ENCODE measurements around the gene CSNK1E.

CSNK1E gene

DNA sequence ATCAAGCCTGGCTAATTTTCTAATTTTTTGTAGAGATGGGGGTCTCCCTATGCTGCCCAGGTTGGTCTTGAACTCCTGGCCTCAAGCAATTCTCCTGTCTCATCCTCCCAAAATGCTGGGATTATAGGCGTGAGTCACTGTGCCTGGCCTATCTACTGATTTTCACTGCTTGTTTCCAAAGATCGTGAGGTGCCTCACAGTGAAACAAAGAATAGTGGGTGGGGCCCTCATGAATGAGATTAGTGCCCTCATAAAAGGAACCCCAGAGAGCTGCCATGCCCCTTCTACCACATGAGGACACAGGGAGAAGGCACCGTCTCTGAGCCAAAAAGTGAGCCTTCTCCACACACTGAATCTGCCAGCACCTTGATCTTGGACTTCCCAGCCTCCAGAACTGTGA lies 67.9 kb downstream of the CSNK1E start:
- TF ChIP-seq EZH2phosphoT487 (IDR thresholded peaks at IDR 0.05; ENCODE audit: borderline replicate concordance), result no peak
- H3K9me3 ChIP-seq (ENCODE audit: insufficient read depth, low read depth, low read length), result no peaks in the 10 kb centered on the region

GRCh38 chr22:38248280-38248679 lies 69.0 kb downstream of the CSNK1E start:
- Histone ChIP-seq H4K20me1 (ENCODE audit: insufficient read depth, low read length, poor library complexity, severe bottlenecking) (no peaks in the 10 kb centered on the region), H3K79me2 (ENCODE audit: insufficient read depth, low read length) (no peaks in the 10 kb centered on the region), H3F3A (ENCODE audit: low read depth) (no peaks in the 10 kb centered on the region), H3K36me3 (ENCODE audit: insufficient read depth, low read length) (peaks cover 15% of the 10 kb centered on the region; the same call in 1 of the 2 replicates), H3K9me3 (ENCODE audit: insufficient read depth, low read depth, low read length) (no peaks in the 10 kb centered on the region), H3K9ac (ENCODE audit: low read depth, low read length, poor library complexity, severe bottlenecking) (no peak overlapping the region), H3K4me2 (ENCODE audit: low read depth, low read length, poor library complexity, severe bottlenecking) (no peak overlapping the region), H3K9me2 (replicated peaks; ENCODE audit: low read depth, low read length) (no peaks in the 10 kb centered on the region), H3K27me3 (ENCODE audit: insufficient read depth, low read length, poor library complexity, severe bottlenecking) (no peaks in the 10 kb centered on the region), H3K4me1 (ENCODE audit: insufficient read depth, low read length, poor library complexity, severe bottlenecking) (no peaks in the 10 kb centered on the region), H2AFZ (ENCODE audit: low read length) (no peak overlapping the region), H3K4me3 (ENCODE audit: low read length, poor library complexity, severe bottlenecking) (no peak overlapping the region)
- TF ChIP-seq EZH2phosphoT487 (IDR thresholded peaks at IDR 0.05; ENCODE audit: borderline replicate concordance), result no peak
- TF ChIP-seq, protein P1, sequence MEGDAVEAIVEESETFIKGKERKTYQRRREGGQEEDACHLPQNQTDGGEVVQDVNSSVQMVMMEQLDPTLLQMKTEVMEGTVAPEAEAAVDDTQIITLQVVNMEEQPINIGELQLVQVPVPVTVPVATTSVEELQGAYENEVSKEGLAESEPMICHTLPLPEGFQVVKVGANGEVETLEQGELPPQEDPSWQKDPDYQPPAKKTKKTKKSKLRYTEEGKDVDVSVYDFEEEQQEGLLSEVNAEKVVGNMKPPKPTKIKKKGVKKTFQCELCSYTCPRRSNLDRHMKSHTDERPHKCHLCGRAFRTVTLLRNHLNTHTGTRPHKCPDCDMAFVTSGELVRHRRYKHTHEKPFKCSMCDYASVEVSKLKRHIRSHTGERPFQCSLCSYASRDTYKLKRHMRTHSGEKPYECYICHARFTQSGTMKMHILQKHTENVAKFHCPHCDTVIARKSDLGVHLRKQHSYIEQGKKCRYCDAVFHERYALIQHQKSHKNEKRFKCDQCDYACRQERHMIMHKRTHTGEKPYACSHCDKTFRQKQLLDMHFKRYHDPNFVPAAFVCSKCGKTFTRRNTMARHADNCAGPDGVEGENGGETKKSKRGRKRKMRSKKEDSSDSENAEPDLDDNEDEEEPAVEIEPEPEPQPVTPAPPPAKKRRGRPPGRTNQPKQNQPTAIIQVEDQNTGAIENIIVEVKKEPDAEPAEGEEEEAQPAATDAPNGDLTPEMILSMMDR (conservative IDR thresholded peaks at IDR 0.05; ENCODE audit: low read length), result no peak

More for the DNA sequence above, 67.9 kb downstream of the CSNK1E start:
- Histone ChIP-seq H3K4me3 (ENCODE audit: low read length, poor library complexity, severe bottlenecking) (no peak overlapping the region), H3K27me3 (ENCODE audit: insufficient read depth, low read length, poor library complexity, severe bottlenecking) (no peaks in the 10 kb centered on the region), H3K36me3 (ENCODE audit: insufficient read depth, low read length) (peaks cover 8% of the 10 kb centered on the region; the same call in 1 of the 2 replicates), H3K4me2 (ENCODE audit: low read depth, low read length, poor library complexity, severe bottlenecking) (no peak overlapping the region), H3K9ac (ENCODE audit: low read depth, low read length, poor library complexity, severe bottlenecking) (no peak overlapping the region), H3K9me2 (replicated peaks; ENCODE audit: low read depth, low read length) (no peaks in the 10 kb centered on the region), H3K79me2 (ENCODE audit: insufficient read depth, low read length) (no peaks in the 10 kb centered on the region), H3F3A (ENCODE audit: low read depth) (no peaks in the 10 kb centered on the region), H2AFZ (ENCODE audit: low read length) (no peak overlapping the region), H4K20me1 (ENCODE audit: insufficient read depth, low read length, poor library complexity, severe bottlenecking) (no peaks in the 10 kb centered on the region), H3K4me1 (ENCODE audit: insufficient read depth, low read length, poor library complexity, severe bottlenecking) (no peaks in the 10 kb centered on the region)

GRCh38 chr22:38247713-38248112 lies 69.5 kb downstream of the CSNK1E start:
- Histone ChIP-seq H3K9me2 (replicated peaks; ENCODE audit: low read depth, low read length) (no peaks in the 10 kb centered on the region), H3K79me2 (ENCODE audit: insufficient read depth, low read length) (no peaks in the 10 kb centered on the region), H3K4me3 (ENCODE audit: low read length, poor library complexity, severe bottlenecking) (no peak overlapping the region), H3K27me3 (ENCODE audit: insufficient read depth, low read length, poor library complexity, severe bottlenecking) (no peaks in the 10 kb centered on the region), H3K4me1 (ENCODE audit: insufficient read depth, low read length, poor library complexity, severe bottlenecking) (no peaks in the 10 kb centered on the region), H4K20me1 (ENCODE audit: insufficient read depth, low read length, poor library complexity, severe bottlenecking) (no peaks in the 10 kb centered on the region), H3K36me3 (ENCODE audit: insufficient read depth, low read length) (peaks cover 15% of the 10 kb centered on the region; the same call in 1 of the 2 replicates), H3F3A (ENCODE audit: low read depth) (no peaks in the 10 kb centered on the region), H2AFZ (ENCODE audit: low read length) (no peak overlapping the region), H3K4me2 (ENCODE audit: low read depth, low read length, poor library complexity, severe bottlenecking) (no peak overlapping the region), H3K9me3 (ENCODE audit: insufficient read depth, low read depth, low read length) (no peaks in the 10 kb centered on the region), H3K9ac (ENCODE audit: low read depth, low read length, poor library complexity, severe bottlenecking) (no peak overlapping the region)
- TF ChIP-seq, protein P1 (conservative IDR thresholded peaks at IDR 0.05; ENCODE audit: low read length), result no peak
- TF ChIP-seq EZH2phosphoT487 (IDR thresholded peaks at IDR 0.05; ENCODE audit: borderline replicate concordance), result no peak

DNA sequence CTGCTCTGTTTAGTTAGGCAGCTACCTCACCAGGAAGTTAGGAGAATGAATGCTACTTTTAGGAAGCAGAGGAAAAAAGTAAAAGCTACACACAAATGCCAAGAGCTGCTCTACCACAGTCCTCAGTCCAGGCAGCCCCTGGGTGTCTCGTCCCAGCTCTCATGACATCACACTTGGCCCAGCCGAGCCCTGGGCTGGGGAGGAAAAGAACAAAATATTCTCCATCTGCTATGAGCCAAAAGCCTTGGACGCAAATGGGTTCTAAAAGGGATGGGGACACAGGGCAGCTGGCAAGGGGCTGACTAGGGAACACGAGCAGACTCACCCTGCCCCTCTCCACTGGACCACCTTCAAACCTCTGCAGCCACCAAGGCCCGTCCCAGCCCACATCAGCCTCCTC lies 70.5 kb downstream of the CSNK1E start:
- Histone ChIP-seq H2AFZ (ENCODE audit: low read length) (no peak overlapping the region), H3K36me3 (ENCODE audit: insufficient read depth, low read length) (peaks cover 15% of the 10 kb centered on the region; the same call in 1 of the 2 replicates), H3K9me2 (replicated peaks; ENCODE audit: low read depth, low read length) (no peaks in the 10 kb centered on the region), H3K79me2 (ENCODE audit: insufficient read depth, low read length) (no peaks in the 10 kb centered on the region), H4K20me1 (ENCODE audit: insufficient read depth, low read length, poor library complexity, severe bottlenecking) (no peaks in the 10 kb centered on the region), H3K4me3 (ENCODE audit: low read length, poor library complexity, severe bottlenecking) (no peak overlapping the region), H3K9me3 (ENCODE audit: insufficient read depth, low read depth, low read length) (no peaks in the 10 kb centered on the region), H3K27me3 (ENCODE audit: insufficient read depth, low read length, poor library complexity, severe bottlenecking) (no peaks in the 10 kb centered on the region), H3K4me1 (ENCODE audit: insufficient read depth, low read length, poor library complexity, severe bottlenecking) (no peaks in the 10 kb centered on the region), H3F3A (ENCODE audit: low read depth) (no peaks in the 10 kb centered on the region), H3K4me2 (ENCODE audit: low read depth, low read length, poor library complexity, severe bottlenecking) (no peak overlapping the region), H3K9ac (ENCODE audit: low read depth, low read length, poor library complexity, severe bottlenecking) (no peak overlapping the region)
- no peak for TF ChIP-seq EZH2phosphoT487 (IDR thresholded peaks at IDR 0.05; ENCODE audit: borderline replicate concordance)
- TF ChIP-seq, protein P1 (conservative IDR thresholded peaks at IDR 0.05; ENCODE audit: low read length), result no peak

Measured in Loucy (cell line).